Gastroesophageal sphincter (tissue), 3 donors: Measurements from ENCODE around the gene ITGB8.

Experiments used
- POLR2A ChIP-seq, 2 donors: fragments of 450-650 bp; IDR thresholded peaks; one replicate each; pipeline ENCODE4 v1.6.1; 2017; ENCODE audit warnings: antibody characterized with exemption in 2 of 2, mild to moderate bottlenecking in 2 of 2, moderate library complexity in 1 of 2
- TF ChIP-seq, protein P1 (sequence below), 4 experiments: fragments of 200-600 bp in 2 of 4; fragments of 450-650 bp in 2 of 4; sonication (generic) in 1 of 4; IDR thresholded peaks; one replicate each; pipeline ENCODE4 v1.5.1; 2017 to 2019; ENCODE audit warnings: antibody characterized with exemption in 4 of 4, mild to moderate bottlenecking in 2 of 4, moderate library complexity in 2 of 4

DNA sequence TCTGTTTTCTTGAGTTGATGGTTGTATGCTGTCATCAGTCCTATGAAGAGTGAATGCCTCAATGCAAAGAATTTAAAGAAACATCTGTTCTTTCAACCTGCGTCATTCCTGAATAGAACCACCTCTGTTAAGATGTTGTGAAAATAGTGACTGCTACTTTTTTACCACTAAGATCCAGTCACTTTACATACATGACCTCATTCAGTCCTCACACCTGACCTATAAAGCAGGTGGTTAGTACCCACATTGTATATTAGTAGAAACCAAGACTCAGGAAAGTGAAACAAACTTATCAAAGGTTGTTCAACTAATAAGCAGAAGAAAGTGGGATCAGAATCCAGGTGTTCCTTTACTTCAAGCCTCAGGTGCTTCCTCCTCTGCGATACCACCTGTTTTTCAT, 64.8 kb downstream of the ITGB8 start:
- TF ChIP-seq, protein P1, sequence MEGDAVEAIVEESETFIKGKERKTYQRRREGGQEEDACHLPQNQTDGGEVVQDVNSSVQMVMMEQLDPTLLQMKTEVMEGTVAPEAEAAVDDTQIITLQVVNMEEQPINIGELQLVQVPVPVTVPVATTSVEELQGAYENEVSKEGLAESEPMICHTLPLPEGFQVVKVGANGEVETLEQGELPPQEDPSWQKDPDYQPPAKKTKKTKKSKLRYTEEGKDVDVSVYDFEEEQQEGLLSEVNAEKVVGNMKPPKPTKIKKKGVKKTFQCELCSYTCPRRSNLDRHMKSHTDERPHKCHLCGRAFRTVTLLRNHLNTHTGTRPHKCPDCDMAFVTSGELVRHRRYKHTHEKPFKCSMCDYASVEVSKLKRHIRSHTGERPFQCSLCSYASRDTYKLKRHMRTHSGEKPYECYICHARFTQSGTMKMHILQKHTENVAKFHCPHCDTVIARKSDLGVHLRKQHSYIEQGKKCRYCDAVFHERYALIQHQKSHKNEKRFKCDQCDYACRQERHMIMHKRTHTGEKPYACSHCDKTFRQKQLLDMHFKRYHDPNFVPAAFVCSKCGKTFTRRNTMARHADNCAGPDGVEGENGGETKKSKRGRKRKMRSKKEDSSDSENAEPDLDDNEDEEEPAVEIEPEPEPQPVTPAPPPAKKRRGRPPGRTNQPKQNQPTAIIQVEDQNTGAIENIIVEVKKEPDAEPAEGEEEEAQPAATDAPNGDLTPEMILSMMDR (IDR thresholded peaks at IDR 0.05), result no peak
- TF ChIP-seq POLR2A (IDR thresholded peaks at IDR 0.05), result no peak
